H1 (cell line): ENCODE results near the gene DELE1. TPM values are rescaled to one million over a fixed set of nuclear protein-coding genes. Genes with fewer than 3 reads are reported as not detected.

ENCODE experiments used
- CTCF ChIA-PET: fragments of 300-600 bp; sonication (Branson Sonifier 250); formaldehyde crosslinking; loops from one replicate; lab custom pipeline; 2021; ENCODE audit not compliant: partially characterized antibody; lab: Charles Lee
- POLR2A ChIA-PET: fragments of 300-600 bp; sonication (Branson Sonifier 250); formaldehyde crosslinking; loops from one replicate; lab custom pipeline; 2021; ENCODE audit warnings: inconsistent platforms; ENCODE audit not compliant: partially characterized antibody; lab: Charles Lee
- DNase-seq, 2 experiments: peaks; one replicate each; pipeline versions ENCODE4 v3.0.0 to v3.0.0-alpha.2; 2010 to 2022; ENCODE audit warnings: low spot score in 2 of 2, low read depth in 1 of 2, mixed read lengths in 1 of 2
- FAIRE-seq: peaks from 2 replicates; lab custom pipeline; 2011; peaks lifted over from hg19 to GRCh38; lab: Jason Lieb, UNC
- H2AFZ ChIP-seq: 2 replicates; pipeline ENCODE4 v1.8.1; 2012; ENCODE audit warnings: low read length, inconsistent platforms
- H2AK5ac ChIP-seq: 2 replicates; pipeline ENCODE4 v1.6.1; 2013; ENCODE audit warnings: low read depth, low read length
- H2BK120ac ChIP-seq: replicated peaks from 2 replicates; pipeline ENCODE3; 2013; ENCODE audit warnings: low read depth, low read length, inconsistent platforms
- H2BK12ac ChIP-seq: 2 replicates; pipeline ENCODE4 v1.6.1; 2013; ENCODE audit warnings: low read depth, low read length
- H2BK15ac ChIP-seq: 2 replicates; pipeline ENCODE4 v1.6.1; 2013; ENCODE audit warnings: low read length
- H2BK20ac ChIP-seq: 2 replicates; pipeline ENCODE4 v1.6.1; 2013; ENCODE audit warnings: low read length
- H2BK5ac ChIP-seq: 2 replicates; pipeline ENCODE4 v1.6.1; 2013; ENCODE audit warnings: low read depth, low read length
- H3K14ac ChIP-seq: 2 replicates; pipeline ENCODE4 v1.6.1; 2013; ENCODE audit warnings: inconsistent platforms; ENCODE audit not compliant: insufficient read length
- H3K18ac ChIP-seq: 2 replicates; pipeline ENCODE4 v1.6.1; 2013; ENCODE audit warnings: low read length; ENCODE audit errors: extremely low read depth
- H3K23ac ChIP-seq: 2 replicates; pipeline ENCODE4 v1.6.1; 2013; ENCODE audit warnings: inconsistent platforms; ENCODE audit not compliant: insufficient read length
- H3K23me2 ChIP-seq: 2 replicates; pipeline ENCODE4 v1.6.1; 2013; ENCODE audit warnings: low read depth, low read length
- H3K27ac ChIP-seq: 2 replicates; pipeline ENCODE4 v1.6.1; 2011; ENCODE audit warnings: low read depth, low read length, inconsistent platforms
- H3K27me3 ChIP-seq, 4 experiments: replicated peaks in 1 of 4; 1 replicate in 1 of 4; 2 replicates in 3 of 4; pipeline versions ENCODE4 v1.6.1 to v1.8.1; 2011 to 2013; ENCODE audit warnings: low read length in 3 of 4, mild to moderate bottlenecking in 3 of 4, inconsistent platforms in 2 of 4, mixed read lengths in 2 of 4, moderate library complexity in 1 of 4; ENCODE audit not compliant: control insufficient read depth in 3 of 4, insufficient read depth in 3 of 4; ENCODE audit errors: extremely low read depth in 1 of 4
- H3K36me3 ChIP-seq, 4 experiments: 2 replicates each; pipeline versions ENCODE4 v1.6.1 to v1.8.1; 2011 to 2013; ENCODE audit warnings: mild to moderate bottlenecking in 4 of 4, low read length in 3 of 4, moderate library complexity in 2 of 4, control low read depth in 1 of 4, inconsistent platforms in 1 of 4; ENCODE audit not compliant: insufficient read depth in 4 of 4, control insufficient read depth in 2 of 4
- H3K4ac ChIP-seq: replicated peaks from 2 replicates; pipeline ENCODE3; 2013; ENCODE audit warnings: low read length, low read depth, mixed read lengths, inconsistent platforms; ENCODE audit not compliant: insufficient read length
- H3K4me1 ChIP-seq, 4 experiments: replicated peaks in 1 of 4; 1 replicate in 1 of 4; 2 replicates in 3 of 4; pipeline versions ENCODE4 v1.6.1 to v1.8.1; 2011 to 2013; ENCODE audit warnings: low read length in 3 of 4, inconsistent platforms in 2 of 4, mixed read lengths in 1 of 4; ENCODE audit not compliant: insufficient read depth in 4 of 4, control insufficient read depth in 3 of 4
- H3K4me2 ChIP-seq, 2 experiments: 2 replicates each; pipeline versions ENCODE4 v1.6.1 to v1.8.1; 2011 to 2013; ENCODE audit warnings: low read depth in 2 of 2, low read length in 2 of 2, control low read depth in 1 of 2, inconsistent platforms in 1 of 2, mild to moderate bottlenecking in 1 of 2; ENCODE audit not compliant: insufficient read depth in 1 of 2
- H3K4me3 ChIP-seq, 4 experiments: fragments of 200-600, 300-600 bp in 1 of 4; sonication (generic), shearing (Covaris generic), sonication (Bioruptor Twin) in 1 of 4; 2 replicates each; pipeline versions ENCODE4 v1.5.1 to v1.8.1; 2011 to 2016; ENCODE audit warnings: low read length in 4 of 4, low read depth in 3 of 4, control low read depth in 2 of 4, inconsistent platforms in 2 of 4, mild to moderate bottlenecking in 2 of 4, mixed read lengths in 1 of 4, moderate library complexity in 1 of 4; ENCODE audit not compliant: insufficient read depth in 2 of 4; ENCODE audit errors: extremely low read depth in 1 of 4
- H3K56ac ChIP-seq: replicated peaks from 2 replicates; pipeline ENCODE3; 2013; ENCODE audit warnings: low read depth, mild to moderate bottlenecking, mixed read lengths, low read length, inconsistent platforms; ENCODE audit not compliant: insufficient read length
- H3K79me1 ChIP-seq: 2 replicates; pipeline ENCODE4 v1.6.1; 2013; ENCODE audit warnings: low read depth, low read length, control low read depth
- H3K79me2 ChIP-seq, 2 experiments: 2 replicates each; pipeline versions ENCODE4 v1.6.1 to v1.8.1; 2012 to 2013; ENCODE audit warnings: low read length in 2 of 2, mild to moderate bottlenecking in 2 of 2, inconsistent platforms in 1 of 2; ENCODE audit not compliant: insufficient read depth in 2 of 2, control insufficient read depth in 1 of 2
- H3K9ac ChIP-seq, 4 experiments: replicated peaks in 1 of 4; 1 replicate in 1 of 4; 2 replicates in 3 of 4; pipeline versions ENCODE4 v1.6.1 to v1.8.1; 2011 to 2013; ENCODE audit warnings: low read depth in 3 of 4, low read length in 3 of 4, control low read depth in 2 of 4, mild to moderate bottlenecking in 2 of 4, moderate library complexity in 2 of 4, inconsistent platforms in 1 of 4; ENCODE audit errors: extremely low read depth in 1 of 4
- H3K9me3 ChIP-seq, 2 experiments: 2 replicates each; pipeline versions ENCODE4 v1.6.1 to v1.8.1; 2012 to 2013; ENCODE audit warnings: mild to moderate bottlenecking in 2 of 2, moderate library complexity in 2 of 2, control low read depth in 1 of 2, inconsistent platforms in 1 of 2, low read depth in 1 of 2, low read length in 1 of 2, mixed read lengths in 1 of 2; ENCODE audit not compliant: insufficient read depth in 2 of 2
- H4K20me1 ChIP-seq, 2 experiments: replicated peaks in 1 of 2; 2 replicates each; pipeline versions ENCODE3 to v1.8.1; 2011 to 2013; ENCODE audit warnings: inconsistent platforms in 2 of 2, low read length in 2 of 2, mild to moderate bottlenecking in 1 of 2; ENCODE audit not compliant: insufficient read depth in 2 of 2, control insufficient read depth in 1 of 2
- H4K5ac ChIP-seq: 2 replicates; pipeline ENCODE4 v1.6.1; 2013; ENCODE audit warnings: low read length, low read depth, mixed read lengths, inconsistent platforms; ENCODE audit not compliant: insufficient read length
- H4K8ac ChIP-seq: 2 replicates; pipeline ENCODE4 v1.8.0; 2013; ENCODE audit warnings: mild to moderate bottlenecking, moderate library complexity, low read length, inconsistent platforms; ENCODE audit not compliant: insufficient read depth; ENCODE audit errors: extremely low read depth
- H4K91ac ChIP-seq: replicated peaks from 2 replicates; pipeline ENCODE3; 2013; ENCODE audit warnings: low read length, mixed read lengths, inconsistent platforms; ENCODE audit not compliant: insufficient read length
- SAP30 ChIP-seq: fragments of 300-600 bp; sonication (generic); IDR thresholded peaks from 2 replicates; pipeline ENCODE4 v1.7.1; 2012; ENCODE audit warnings: low read length, moderate library complexity, mild to moderate bottlenecking, inconsistent platforms; ENCODE audit not compliant: insufficient read depth, insufficient replicate concordance
- WGBS, 2 experiments: shearing (Covaris generic) in 1 of 2; methylation state at CpG; one replicate each; pipeline versions ENCODE4 v1.1.6 to v1.1.7; 2013 to 2015; ENCODE audit warnings: low lambda C conversion rate in 2 of 2, mixed read lengths in 2 of 2, inconsistent platforms in 1 of 2, low coverage in 1 of 2, missing lambda C conversion rate in 1 of 2; ENCODE audit not compliant: insufficient replicate concordance in 2 of 2, insufficient coverage in 1 of 2, insufficient read length in 1 of 2; ENCODE audit errors: extremely low coverage in 1 of 2, missing lambda C conversion rate in 1 of 2; 5-methylcytosine and 5-hydroxymethylcytosine counted together
- polyA plus RNA-seq, 7 experiments: library from polyadenylated mRNA; depleted of rRNA in 3 of 7; stranded (reverse) in 5 of 7; unstranded in 2 of 7; fragments of >200 nt in 5 of 7; fragments of 200-250 nt in 2 of 7; gene quantifications; 1 replicate in 5 of 7; 2 replicates in 1 of 7; 4 replicates in 1 of 7; pipeline versions ENCODE4 v1.2.1 to v1.2.3, GENCODE V29; 2011 to 2013; ENCODE audit warnings: missing spikeins in 2 of 7, mixed read lengths in 2 of 7
- total RNA-seq: library from RNA; stranded (reverse); fragmentation: NEBNext Ultra II Directional; extraction: Animal tissue kit (Norgen Biotek cat#: 25700); gene quantifications from 2 replicates; pipeline ENCODE4 v1.2.1, GENCODE V29; 2021
- TF ChIP-seq, protein P1 (sequence below), 3 experiments: IDR thresholded peaks; 1 replicate in 2 of 3; 2 replicates in 1 of 3; pipeline versions ENCODE4 v1.5.1 to v1.6.1; 2011; ENCODE audit warnings: low read length in 3 of 3, mild to moderate bottlenecking in 3 of 3, inconsistent platforms in 2 of 3, low read depth in 1 of 3, moderate library complexity in 1 of 3; ENCODE audit not compliant: insufficient read depth in 1 of 3; ENCODE audit errors: control extremely low read depth in 1 of 3

The DELE1 gene
- total and polyA plus RNA-seq, 2 of the 8 experiments (the other 6 are each of a cell fraction or from before 2014, with no cell fraction given) = 61.4 to 114 TPM

DNA sequence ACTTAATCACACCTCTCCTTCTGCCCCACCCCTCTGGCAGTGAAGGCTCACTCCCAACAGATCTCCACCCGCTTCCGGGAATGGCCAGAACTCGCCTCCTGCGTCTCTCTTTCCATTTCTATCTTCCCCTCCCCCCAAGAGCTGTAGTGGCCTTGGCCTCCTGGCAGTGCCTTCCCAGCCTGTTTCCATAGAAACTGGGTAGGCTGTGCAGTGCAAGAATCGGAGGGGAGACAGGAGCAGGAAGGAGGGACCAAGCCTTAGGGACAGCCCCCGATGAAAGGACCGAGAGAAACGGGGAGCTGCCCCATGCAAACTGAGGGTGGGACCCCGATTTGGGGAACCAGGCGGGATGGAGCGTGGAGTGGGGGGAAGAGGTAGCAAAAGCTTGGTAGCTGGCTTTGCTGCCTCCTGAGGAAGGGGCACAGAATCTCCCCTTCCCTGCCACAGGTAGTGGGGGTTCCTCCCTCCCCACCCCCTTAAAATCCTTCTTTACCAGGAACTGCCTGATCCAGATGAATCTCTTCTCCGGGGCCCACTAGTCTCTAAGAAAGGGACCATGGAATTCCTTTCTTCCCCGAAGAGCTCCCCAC lies 41.0 kb upstream of the DELE1 start:
- peak overlapping the region; percentile 21 to 65 (median 56) for H3K4me3 ChIP-seq
- H3K4ac ChIP-seq = no peak overlapping the region
- ChIA-PET CTCF (interaction anchor here (0.6 to 10.7 kb wide), 34 partner anchors 10 to 556 kb away, joined by 3 to 273 read pairs (median 6); partner anchors contain the start of genes PCDH12 and RNF14), POLR2A (interaction anchor here (0.6 to 11.2 kb wide), 31 partner anchors 8 to 191 kb away, joined by 3 to 173 read pairs (median 4); partner anchors contain the start of gene DELE1)
- no peak overlapping the region for H2AK5ac ChIP-seq
- peak overlapping the region; percentile 29 for H4K91ac ChIP-seq
- no peak overlapping the region for H3K27ac ChIP-seq
- FAIRE-seq (no peak), DNase-seq (peak in 1 of 2 experiments; percentile 63)
- no peaks in the 10 kb centered on the region for H3K36me3 ChIP-seq
- 21% methylated on average over 13 of the region's 13 CpGs; no CpG with 5 or more reads in 1 of the 2 experiments for WGBS, 2 experiments
- no peak overlapping the region for H3K9ac ChIP-seq
- peak overlapping the region; percentile 55; the same call in 1 of the 2 replicates for H2BK15ac ChIP-seq
- peaks cover 0 to 1% of the 10 kb centered on the region in 2 experiments for H4K20me1 ChIP-seq
- H2BK5ac ChIP-seq = peak overlapping the region; percentile 46; the same call in 1 of the 2 replicates
- peak overlapping the region; percentile 65; the same call in 1 of the 2 replicates for H2BK12ac ChIP-seq
- H3K79me1 ChIP-seq = no peaks in the 10 kb centered on the region
- peaks cover 16% of the 10 kb centered on the region for H3K23me2 ChIP-seq
- H3K23ac ChIP-seq = no peak overlapping the region
- peak overlapping the region; percentile 77; the same call in 1 of the 2 replicates for H2BK20ac ChIP-seq
- peaks cover 14 to 47% (median 35%) of the 10 kb centered on the region in 4 experiments for H3K4me1 ChIP-seq
- peak overlapping the region; percentile 32 for H3K56ac ChIP-seq
- TF ChIP-seq, protein P1, sequence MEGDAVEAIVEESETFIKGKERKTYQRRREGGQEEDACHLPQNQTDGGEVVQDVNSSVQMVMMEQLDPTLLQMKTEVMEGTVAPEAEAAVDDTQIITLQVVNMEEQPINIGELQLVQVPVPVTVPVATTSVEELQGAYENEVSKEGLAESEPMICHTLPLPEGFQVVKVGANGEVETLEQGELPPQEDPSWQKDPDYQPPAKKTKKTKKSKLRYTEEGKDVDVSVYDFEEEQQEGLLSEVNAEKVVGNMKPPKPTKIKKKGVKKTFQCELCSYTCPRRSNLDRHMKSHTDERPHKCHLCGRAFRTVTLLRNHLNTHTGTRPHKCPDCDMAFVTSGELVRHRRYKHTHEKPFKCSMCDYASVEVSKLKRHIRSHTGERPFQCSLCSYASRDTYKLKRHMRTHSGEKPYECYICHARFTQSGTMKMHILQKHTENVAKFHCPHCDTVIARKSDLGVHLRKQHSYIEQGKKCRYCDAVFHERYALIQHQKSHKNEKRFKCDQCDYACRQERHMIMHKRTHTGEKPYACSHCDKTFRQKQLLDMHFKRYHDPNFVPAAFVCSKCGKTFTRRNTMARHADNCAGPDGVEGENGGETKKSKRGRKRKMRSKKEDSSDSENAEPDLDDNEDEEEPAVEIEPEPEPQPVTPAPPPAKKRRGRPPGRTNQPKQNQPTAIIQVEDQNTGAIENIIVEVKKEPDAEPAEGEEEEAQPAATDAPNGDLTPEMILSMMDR (IDR thresholded peaks at IDR 0.05; ENCODE audit: control extremely low read depth in 1 of 3, insufficient read depth in 1 of 3, low read depth in 1 of 3, low read length in 3 of 3) = no peak
- TF ChIP-seq SAP30 = peak; percentile 56
- H3K27me3 ChIP-seq = peaks cover 0 to 4% (median 0%) of the 10 kb centered on the region in 4 experiments; a peak in 1 of 7 replicates
- H3K9me3 ChIP-seq = no peaks in the 10 kb centered on the region
- no peak overlapping the region for H2BK120ac ChIP-seq
- H4K8ac ChIP-seq = no peak overlapping the region
- no peak overlapping the region for H3K14ac ChIP-seq
- H3K4me2 ChIP-seq = peak overlapping the region; percentile 72 to 81
- no peak overlapping the region for H4K5ac ChIP-seq
- no peak overlapping the region for H2AFZ ChIP-seq
- peak overlapping the region; percentile 71 for H3K18ac ChIP-seq
- H3K79me2 ChIP-seq = peaks cover 0 to 3% of the 10 kb centered on the region in 2 experiments; a peak in 1 of 4 replicates
